Skeletal muscle satellite cell (primary cell): ENCODE measurements around the gene ADCY2.

ENCODE experiments used
- H3K27me3 ChIP-seq: 2 replicates; pipeline ENCODE4 v1.7.0; 2013; ENCODE audit warnings: low read length; ENCODE audit not compliant: control insufficient read depth, insufficient read depth
- H3K36me3 ChIP-seq: 2 replicates; pipeline ENCODE4 v1.7.0; 2013; ENCODE audit warnings: mild to moderate bottlenecking, control low read depth, low read length; ENCODE audit not compliant: insufficient read depth
- H3K4me1 ChIP-seq: 2 replicates; pipeline ENCODE4 v1.7.0; 2013; ENCODE audit warnings: low read length; ENCODE audit not compliant: control insufficient read depth, insufficient read depth
- H3K4me2 ChIP-seq: 2 replicates; pipeline ENCODE4 v1.7.0; 2013; ENCODE audit warnings: mild to moderate bottlenecking, low read length
- H3K4me3 ChIP-seq: 2 replicates; pipeline ENCODE4 v1.7.0; 2013; ENCODE audit warnings: low read length
- H3K9ac ChIP-seq: 2 replicates; pipeline ENCODE4 v1.7.0; 2013; ENCODE audit warnings: mild to moderate bottlenecking, low read depth, low read length, moderate library complexity
- H3K9me3 ChIP-seq: replicated peaks from 2 replicates; pipeline ENCODE4 v1.7.0; 2013; ENCODE audit warnings: mild to moderate bottlenecking, control low read depth, low read length

The ADCY2 gene

GRCh38 chr5:7868427-7868772 is 472.5 kb downstream of the ADCY2 start:
- peaks cover 15% of the 10 kb centered on the region for H3K36me3 ChIP-seq
- peak overlapping the region; percentile 88 for H3K4me3 ChIP-seq
- no peaks in the 10 kb centered on the region for H3K27me3 ChIP-seq
- no peaks in the 10 kb centered on the region for H3K9me3 ChIP-seq
- peaks cover 13% of the 10 kb centered on the region for H3K4me1 ChIP-seq
- H3K9ac ChIP-seq, result peak overlapping the region; percentile 93
- H3K4me2 ChIP-seq, result peak overlapping the region; percentile 95

- H3K4me1 ChIP-seq, result peaks cover 13% of the 10 kb centered on the region
- H3K9ac ChIP-seq, result peak within 1 kb of the TSS; percentile 93
- peaks cover 15% of the 10 kb centered on the region for H3K36me3 ChIP-seq
- no peaks in the 10 kb centered on the region for H3K27me3 ChIP-seq
- no peaks in the 10 kb centered on the region for H3K9me3 ChIP-seq
- peak within 1 kb of the TSS; percentile 88 for H3K4me3 ChIP-seq
- H3K4me2 ChIP-seq, result peak within 1 kb of the TSS; percentile 95
Measured at GRCh38 chr5:7868773-7869473, 473.0 kb downstream of the ADCY2 start, which contains the start of the genes FASTKD3 and MTRR. Gene FASTKD3 (minus strand): TSS chr5:7869031. CDS start chr5:7868083, 948 bp downstream. Gene MTRR (plus strand): TSS chr5:7869148. CDS start chr5:7870795, 1,647 bp downstream.

GRCh38 chr5:7869474-7870136 is 473.7 kb downstream of the ADCY2 start:
- peak overlapping the region; percentile 84 for H3K4me2 ChIP-seq
- H3K4me1 ChIP-seq, result peaks cover 13% of the 10 kb centered on the region
- peak overlapping the region; percentile 88 for H3K4me3 ChIP-seq
- peak overlapping the region; percentile 93 for H3K9ac ChIP-seq
- H3K27me3 ChIP-seq, result no peaks in the 10 kb centered on the region
- H3K9me3 ChIP-seq, result no peaks in the 10 kb centered on the region
- peaks cover 15% of the 10 kb centered on the region for H3K36me3 ChIP-seq

- Histone ChIP-seq H3K4me1 (peaks cover 19% of the 10 kb centered on the region), H3K9ac (no peak overlapping the region), H3K4me3 (no peak overlapping the region), H3K36me3 (peaks cover 32% of the 10 kb centered on the region), H3K27me3 (no peaks in the 10 kb centered on the region), H3K9me3 (no peaks in the 10 kb centered on the region), H3K4me2 (no peak overlapping the region)
Measured at GRCh38 chr5:7871653-7872052, 475.7 kb downstream of the ADCY2 start.

- Histone ChIP-seq H3K27me3 (no peaks in the 10 kb centered on the region), H3K4me1 (peaks cover 28% of the 10 kb centered on the region), H3K9me3 (no peaks in the 10 kb centered on the region), H3K36me3 (peaks cover 36% of the 10 kb centered on the region), H3K9ac (no peak overlapping the region), H3K4me2 (no peak overlapping the region), H3K4me3 (no peak overlapping the region)
Measured at GRCh38 chr5:7872517-7873130, 476.7 kb downstream of the ADCY2 start.

GRCh38 chr5:7873216-7873615 is 477.3 kb downstream of the ADCY2 start:
- Histone ChIP-seq H3K36me3 (peaks cover 42% of the 10 kb centered on the region), H3K4me1 (peaks cover 28% of the 10 kb centered on the region), H3K9ac (no peak overlapping the region), H3K4me2 (no peak overlapping the region), H3K4me3 (no peak overlapping the region), H3K9me3 (no peaks in the 10 kb centered on the region), H3K27me3 (no peaks in the 10 kb centered on the region)

- Histone ChIP-seq H3K36me3 (peaks cover 47% of the 10 kb centered on the region), H3K4me3 (no peak overlapping the region), H3K4me2 (no peak overlapping the region), H3K4me1 (peaks cover 34% of the 10 kb centered on the region), H3K9me3 (no peaks in the 10 kb centered on the region), H3K27me3 (no peaks in the 10 kb centered on the region), H3K9ac (no peak overlapping the region)
Measured at GRCh38 chr5:7874639-7875038, 478.7 kb downstream of the ADCY2 start.

GRCh38 chr5:7875151-7875550 is 479.2 kb downstream of the ADCY2 start:
- Histone ChIP-seq H3K4me3 (no peak overlapping the region), H3K27me3 (no peaks in the 10 kb centered on the region), H3K9me3 (no peaks in the 10 kb centered on the region), H3K4me1 (peaks cover 34% of the 10 kb centered on the region), H3K4me2 (no peak overlapping the region), H3K36me3 (peaks cover 52% of the 10 kb centered on the region), H3K9ac (no peak overlapping the region)

- Histone ChIP-seq H3K9me3 (no peaks in the 10 kb centered on the region), H3K4me2 (peak overlapping the region; percentile 13), H3K4me1 (peaks cover 28% of the 10 kb centered on the region), H3K9ac (peak overlapping the region; percentile 7), H3K36me3 (peaks cover 55% of the 10 kb centered on the region), H3K27me3 (no peaks in the 10 kb centered on the region), H3K4me3 (no peak overlapping the region)
Measured at GRCh38 chr5:7876867-7877266, 480.9 kb downstream of the ADCY2 start.

- H3K9me3 ChIP-seq, result no peaks in the 10 kb centered on the region
- H3K4me3 ChIP-seq, result no peak overlapping the region
- H3K4me1 ChIP-seq, result peaks cover 28% of the 10 kb centered on the region
- H3K36me3 ChIP-seq, result peaks cover 51% of the 10 kb centered on the region
- no peaks in the 10 kb centered on the region for H3K27me3 ChIP-seq
- no peak overlapping the region for H3K9ac ChIP-seq
- H3K4me2 ChIP-seq, result no peak overlapping the region
Measured at GRCh38 chr5:7877851-7878250, 481.9 kb downstream of the ADCY2 start.

GRCh38 chr5:7878381-7878873 is 482.5 kb downstream of the ADCY2 start:
- no peak overlapping the region for H3K9ac ChIP-seq
- no peak overlapping the region for H3K4me3 ChIP-seq
- H3K9me3 ChIP-seq, result no peaks in the 10 kb centered on the region
- H3K4me2 ChIP-seq, result no peak overlapping the region
- peaks cover 28% of the 10 kb centered on the region for H3K4me1 ChIP-seq
- no peaks in the 10 kb centered on the region for H3K27me3 ChIP-seq
- peaks cover 52% of the 10 kb centered on the region for H3K36me3 ChIP-seq
